Measurements from ENCODE around the gene RBM46.
"Not testable (repeated sequence)": the region's sequence is repeated elsewhere in the genome, so short reads cannot be mapped to it uniquely, and the experiment has no call there.

RBM46 gene

GRCh38 chr4:154779362-154779947 is 1.6 kb upstream of the RBM46 start:
- Mint-ChIP-seq H3K27ac (no peak overlapping the region), H3K4me1 (no peaks in the 10 kb centered on the region)
- ATAC-seq, result no peak

GRCh38 chr4:154781983-154782293 is 866 bp downstream of the RBM46 start:
- Mint-ChIP-seq H3K36me3 (no peaks in the 10 kb centered on the region), H3K4me3 (no peak overlapping the region), H3K27me3 (peaks cover 26% of the 10 kb centered on the region), H3K27ac (no peak overlapping the region), H3K4me1 (no peaks in the 10 kb centered on the region), H3K9me3 (no peaks in the 10 kb centered on the region)
- ATAC-seq, result no peak

More at GRCh38 chr4:154779362-154779947, 1.6 kb upstream of the RBM46 start:
- Mint-ChIP-seq H3K9me3 (peaks cover 3% of the 10 kb centered on the region), H3K4me3 (no peak overlapping the region), H3K27me3 (peaks cover 26% of the 10 kb centered on the region), H3K36me3 (no peaks in the 10 kb centered on the region)

- no peaks in the 10 kb centered on the region for H3K27me3 Mint-ChIP-seq
- no peak overlapping the region for H3K27ac Mint-ChIP-seq
- no peak overlapping the region for H3K4me3 Mint-ChIP-seq
- no peaks in the 10 kb centered on the region for H3K9me3 Mint-ChIP-seq
- H3K4me1 Mint-ChIP-seq, result no peaks in the 10 kb centered on the region
- no peaks in the 10 kb centered on the region for H3K36me3 Mint-ChIP-seq
- no peak for ATAC-seq
Measured at GRCh38 chr4:154807042-154807630, 26.1 kb downstream of the RBM46 start.

GRCh38 chr4:154818230-154818629 is 37.2 kb downstream of the RBM46 start:
- ATAC-seq, result no peak
- Mint-ChIP-seq H3K36me3 (no peaks in the 10 kb centered on the region), H3K27me3 (peaks cover 17% of the 10 kb centered on the region), H3K9me3 (no peaks in the 10 kb centered on the region), H3K27ac (no peak overlapping the region), H3K4me3 (no peak overlapping the region), H3K4me1 (no peaks in the 10 kb centered on the region)

GRCh38 chr4:154822775-154823174 is 41.7 kb downstream of the RBM46 start:
- no peaks in the 10 kb centered on the region for H3K9me3 Mint-ChIP-seq
- no peak for ATAC-seq

GRCh38 chr4:154836030-154836429 is 55.0 kb downstream of the RBM46 start:
- H3K27me3 Mint-ChIP-seq, result no peaks in the 10 kb centered on the region
- H3K9me3 Mint-ChIP-seq, result peaks cover 13% of the 10 kb centered on the region
- no peak overlapping the region for H3K4me3 Mint-ChIP-seq
- H3K4me1 Mint-ChIP-seq, result no peaks in the 10 kb centered on the region
- H3K36me3 Mint-ChIP-seq, result no peaks in the 10 kb centered on the region
- no peak for ATAC-seq
- H3K27ac Mint-ChIP-seq, result no peak overlapping the region

More at GRCh38 chr4:154822775-154823174, 41.7 kb downstream of the RBM46 start:
- Mint-ChIP-seq H3K36me3 (no peaks in the 10 kb centered on the region), H3K27me3 (peaks cover 12% of the 10 kb centered on the region), H3K27ac (no peak overlapping the region), H3K4me1 (no peaks in the 10 kb centered on the region), H3K4me3 (no peak overlapping the region)

- Mint-ChIP-seq H3K4me1 (no peaks in the 10 kb centered on the region), H3K27me3 (no peaks in the 10 kb centered on the region), H3K36me3 (no peaks in the 10 kb centered on the region), H3K9me3 (peaks cover 10% of the 10 kb centered on the region), H3K4me3 (no peak overlapping the region), H3K27ac (no peak overlapping the region)
- no peak for ATAC-seq
Measured at GRCh38 chr4:154836513-154836912, 55.4 kb downstream of the RBM46 start.

- Mint-ChIP-seq H3K4me3 (no peak overlapping the region), H3K4me1 (no peaks in the 10 kb centered on the region), H3K27ac (no peak overlapping the region), H3K9me3 (peaks cover 8% of the 10 kb centered on the region), H3K27me3 (no peaks in the 10 kb centered on the region), H3K36me3 (no peaks in the 10 kb centered on the region)
- no peak for ATAC-seq
Measured at GRCh38 chr4:154838155-154838554, 57.1 kb downstream of the RBM46 start.

GRCh38 chr4:154838694-154839093 is 57.6 kb downstream of the RBM46 start:
- no peaks in the 10 kb centered on the region for H3K27me3 Mint-ChIP-seq
- H3K9me3 Mint-ChIP-seq, result peaks cover 5% of the 10 kb centered on the region
- H3K4me1 Mint-ChIP-seq, result no peaks in the 10 kb centered on the region
- no peak overlapping the region for H3K4me3 Mint-ChIP-seq
- no peak overlapping the region for H3K27ac Mint-ChIP-seq
- no peaks in the 10 kb centered on the region for H3K36me3 Mint-ChIP-seq
- no peak for ATAC-seq

- H3K27ac Mint-ChIP-seq, result no peak overlapping the region
- no peak overlapping the region for H3K4me3 Mint-ChIP-seq
- H3K4me1 Mint-ChIP-seq, result no peaks in the 10 kb centered on the region
- no peaks in the 10 kb centered on the region for H3K9me3 Mint-ChIP-seq
- no peaks in the 10 kb centered on the region for H3K27me3 Mint-ChIP-seq
- no peak for ATAC-seq
- H3K36me3 Mint-ChIP-seq, result no peaks in the 10 kb centered on the region
Measured at GRCh38 chr4:154854362-154854761, 73.3 kb downstream of the RBM46 start.

GRCh38 chr4:154858166-154858565 is 77.1 kb downstream of the RBM46 start:
- H3K27me3 Mint-ChIP-seq, result no peaks in the 10 kb centered on the region
- peaks cover 4% of the 10 kb centered on the region for H3K9me3 Mint-ChIP-seq
- H3K36me3 Mint-ChIP-seq, result no peaks in the 10 kb centered on the region
- H3K4me3 Mint-ChIP-seq, result no peak overlapping the region
- no peak overlapping the region for H3K27ac Mint-ChIP-seq
- H3K4me1 Mint-ChIP-seq, result no peaks in the 10 kb centered on the region
- no peak for ATAC-seq

GRCh38 chr4:154868414-154869194 is 87.5 kb downstream of the RBM46 start:
- Mint-ChIP-seq H3K27ac (no peak overlapping the region), H3K9me3 (peaks cover 9% of the 10 kb centered on the region), H3K27me3 (no peaks in the 10 kb centered on the region), H3K4me3 (no peak overlapping the region), H3K4me1 (no peaks in the 10 kb centered on the region), H3K36me3 (no peaks in the 10 kb centered on the region)
- ATAC-seq, result no peak

- H3K36me3 Mint-ChIP-seq, result no peaks in the 10 kb centered on the region
- no peak overlapping the region for H3K4me3 Mint-ChIP-seq
- ATAC-seq, result no peak
- no peaks in the 10 kb centered on the region for H3K27me3 Mint-ChIP-seq
- H3K27ac Mint-ChIP-seq, result no peak overlapping the region
- H3K4me1 Mint-ChIP-seq, result no peaks in the 10 kb centered on the region
- peaks cover 6% of the 10 kb centered on the region for H3K9me3 Mint-ChIP-seq
Measured at GRCh38 chr4:154869301-154869700, 88.2 kb downstream of the RBM46 start.

- no peak overlapping the region for H3K27ac Mint-ChIP-seq
Measured at GRCh38 chr4:154872198-154872597, 91.1 kb downstream of the RBM46 start.

GRCh38 chr4:154874049-154874448 is 93.0 kb downstream of the RBM46 start:
- H3K9me3 Mint-ChIP-seq, H3K36me3 Mint-ChIP-seq, H3K4me1 Mint-ChIP-seq, H3K4me3 Mint-ChIP-seq, ATAC-seq, H3K27ac Mint-ChIP-seq: not testable (repeated sequence)
- H3K27me3 Mint-ChIP-seq, result peaks cover 13% of the 10 kb centered on the region

More at GRCh38 chr4:154872198-154872597, 91.1 kb downstream of the RBM46 start:
- no peak for ATAC-seq
- Mint-ChIP-seq H3K4me1 (no peaks in the 10 kb centered on the region), H3K36me3 (no peaks in the 10 kb centered on the region), H3K9me3 (peaks cover 6% of the 10 kb centered on the region), H3K4me3 (no peak overlapping the region), H3K27me3 (peaks cover 2% of the 10 kb centered on the region)
